ENCODE measurements around the gene RBM15B.

Gene RBM15B

GRCh38 chr3:51358981-51359380, 32.1 kb upstream of the RBM15B start:
- TF ChIP-seq TAF1 (IDR thresholded peaks at IDR 0.05; ENCODE audit: borderline replicate concordance, insufficient read depth, low read length) (no peak), FOXP2 (optimal IDR thresholded peaks at IDR 0.05; ENCODE audit: borderline replicate concordance, extremely low read depth, extremely low read length, insufficient read depth) (no peak), REST (IDR thresholded peaks at IDR 0.05; ENCODE audit: insufficient read depth in 1 of 2, low read depth in 2 of 2, low read length in 2 of 2) (no peak), POLR2AphosphoS5 (IDR thresholded peaks at IDR 0.05; ENCODE audit: low read depth, low read length) (no peak), SIN3A (IDR thresholded peaks at IDR 0.05; ENCODE audit: borderline replicate concordance, insufficient read depth, low read length) (no peak)

GRCh38 chr3:51360806-51361205, 30.3 kb upstream of the RBM15B start:
- TF ChIP-seq POLR2AphosphoS5 (IDR thresholded peaks at IDR 0.05; ENCODE audit: low read depth, low read length) (no peak), SIN3A (IDR thresholded peaks at IDR 0.05; ENCODE audit: borderline replicate concordance, insufficient read depth, low read length) (no peak), REST (IDR thresholded peaks at IDR 0.05; ENCODE audit: insufficient read depth in 1 of 2, low read depth in 2 of 2, low read length in 2 of 2) (no peak), FOXP2 (optimal IDR thresholded peaks at IDR 0.05; ENCODE audit: borderline replicate concordance, extremely low read depth, extremely low read length, insufficient read depth) (no peak), TAF1 (IDR thresholded peaks at IDR 0.05; ENCODE audit: borderline replicate concordance, insufficient read depth, low read length) (no peak)

GRCh38 chr3:51361746-51362145, 29.3 kb upstream of the RBM15B start:
- TF ChIP-seq TAF1 (IDR thresholded peaks at IDR 0.05; ENCODE audit: borderline replicate concordance, insufficient read depth, low read length) (no peak), FOXP2 (optimal IDR thresholded peaks at IDR 0.05; ENCODE audit: borderline replicate concordance, extremely low read depth, extremely low read length, insufficient read depth) (no peak), SIN3A (IDR thresholded peaks at IDR 0.05; ENCODE audit: borderline replicate concordance, insufficient read depth, low read length) (no peak), REST (IDR thresholded peaks at IDR 0.05; ENCODE audit: insufficient read depth in 1 of 2, low read depth in 2 of 2, low read length in 2 of 2) (no peak), POLR2AphosphoS5 (IDR thresholded peaks at IDR 0.05; ENCODE audit: low read depth, low read length) (no peak)

- TF ChIP-seq REST (IDR thresholded peaks at IDR 0.05; ENCODE audit: insufficient read depth in 1 of 2, low read depth in 2 of 2, low read length in 2 of 2) (no peak), POLR2AphosphoS5 (IDR thresholded peaks at IDR 0.05; ENCODE audit: low read depth, low read length) (no peak), SIN3A (IDR thresholded peaks at IDR 0.05; ENCODE audit: borderline replicate concordance, insufficient read depth, low read length) (no peak), TAF1 (IDR thresholded peaks at IDR 0.05; ENCODE audit: borderline replicate concordance, insufficient read depth, low read length) (no peak), FOXP2 (optimal IDR thresholded peaks at IDR 0.05; ENCODE audit: borderline replicate concordance, extremely low read depth, extremely low read length, insufficient read depth) (no peak)
Observed at GRCh38 chr3:51362476-51362875, 28.6 kb upstream of the RBM15B start.
